Stimulated activated naive CD8-positive, alpha-beta T cell treated with anti-CD3 and anti-CD28 coated beads, Interleukin-15, amount 100 ng/mL, for 72 hours (primary cell): ENCODE measurements around the gene VWA2.
A peak's percentile ranks its signal among the peaks of the same experiment; 100 is the strongest.

Experiments used
- ATAC-seq: fragments of 150-1000 bp; cut with Tn5 transposase; 2 replicates; pipeline ENCODE4 v1.10.0; 2021; ENCODE audit warnings: mild to moderate bottlenecking, moderate library complexity
- DNase-seq, 2 donors: peaks; one replicate each; pipeline ENCODE4 v3.0.0; 2021 to 2022
- H3K27ac Mint-ChIP-seq, 2 donors: one replicate each; pipeline ENCODE4 v1.8.0; 2022; ENCODE audit warnings: mild to moderate bottlenecking in 2 of 2, mixed read lengths in 2 of 2, moderate library complexity in 2 of 2
- H3K27me3 Mint-ChIP-seq: one replicate; pipeline ENCODE4 v1.8.0; 2022; ENCODE audit warnings: mixed read lengths
- H3K4me1 Mint-ChIP-seq: one replicate; pipeline ENCODE4 v1.8.0; 2022; ENCODE audit warnings: mild to moderate bottlenecking, mixed read lengths
- H3K4me3 Mint-ChIP-seq, 2 donors: one replicate each; pipeline ENCODE4 v1.8.0; 2022; ENCODE audit warnings: mild to moderate bottlenecking in 2 of 2, mixed read lengths in 2 of 2, moderate library complexity in 1 of 2
- H3K9me3 Mint-ChIP-seq, 2 donors: one replicate each; pipeline ENCODE4 v1.8.0; 2022; ENCODE audit warnings: mixed read lengths in 2 of 2

Gene VWA2

GRCh38 chr10:114234132-114234531 is 4.9 kb upstream of the VWA2 start:
- H3K4me3 Mint-ChIP-seq: no peak overlapping the region
- no peak overlapping the region for H3K27ac Mint-ChIP-seq
- peaks cover 20% of the 10 kb centered on the region for H3K4me1 Mint-ChIP-seq
- DNase-seq (no peak), ATAC-seq (peak; percentile 77)
- no peaks in the 10 kb centered on the region for H3K9me3 Mint-ChIP-seq
- peaks cover 48% of the 10 kb centered on the region for H3K27me3 Mint-ChIP-seq

GRCh38 chr10:114239994-114240345 is 916 bp downstream of the VWA2 start:
- no peak for DNase-seq
- H3K4me1 Mint-ChIP-seq: peaks cover 4% of the 10 kb centered on the region
- peak overlapping the region in 1 of 2 donors; percentile 68 for H3K4me3 Mint-ChIP-seq
- no peak overlapping the region for H3K27ac Mint-ChIP-seq
- no peaks in the 10 kb centered on the region for H3K9me3 Mint-ChIP-seq
- ATAC-seq: no peak
- peaks cover 82% of the 10 kb centered on the region for H3K27me3 Mint-ChIP-seq

DNA sequence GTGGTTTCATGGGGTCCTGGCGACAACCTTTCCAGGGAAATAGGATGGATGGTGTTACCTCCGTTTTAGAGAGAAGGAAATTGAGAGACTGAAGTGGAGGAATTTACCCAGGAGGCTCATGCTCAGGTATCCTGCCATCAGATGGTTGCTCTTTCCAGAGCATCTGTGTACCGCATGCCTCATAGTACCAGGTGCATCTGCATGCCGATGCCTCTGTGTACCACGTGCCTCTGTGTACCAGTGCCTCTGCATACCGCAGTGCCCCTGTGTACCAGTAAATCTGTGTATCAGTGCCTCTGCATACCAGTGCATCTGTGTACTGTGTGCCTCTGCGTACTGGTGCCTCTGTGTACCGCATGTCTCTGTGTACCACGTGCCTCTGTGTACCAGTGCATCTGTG is 3.2 kb downstream of the VWA2 start:
- no peak for DNase-seq
- no peak for ATAC-seq
- Mint-ChIP-seq H3K4me1 (peaks cover 4% of the 10 kb centered on the region), H3K9me3 (no peaks in the 10 kb centered on the region), H3K4me3 (no peak overlapping the region), H3K27me3 (peaks cover 81% of the 10 kb centered on the region), H3K27ac (no peak overlapping the region)

DNA sequence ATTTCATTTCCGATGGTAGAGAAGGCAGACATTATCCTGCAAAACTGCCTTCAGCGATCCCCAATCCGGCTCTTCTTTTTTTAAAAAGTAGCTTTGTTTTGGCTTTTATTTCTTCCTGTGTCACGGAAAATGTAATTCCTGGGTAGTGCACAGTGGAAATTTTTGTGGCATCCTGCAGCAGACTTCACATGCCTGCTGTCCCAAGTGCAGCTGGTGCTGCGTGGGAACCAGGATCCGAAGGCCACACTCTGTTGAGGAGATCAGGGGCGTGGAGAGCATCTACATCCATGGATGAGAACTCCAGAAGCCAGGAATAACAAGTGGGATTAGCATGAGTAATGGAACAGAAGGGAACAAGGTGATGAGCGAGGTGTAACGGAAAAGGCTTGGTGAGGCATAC is 4.6 kb downstream of the VWA2 start:
- ATAC-seq (no peak), DNase-seq (no peak)
- H3K9me3 Mint-ChIP-seq: no peaks in the 10 kb centered on the region
- peaks cover 67% of the 10 kb centered on the region for H3K27me3 Mint-ChIP-seq
- no peak overlapping the region for H3K27ac Mint-ChIP-seq
- H3K4me1 Mint-ChIP-seq: peaks cover 4% of the 10 kb centered on the region
- no peak overlapping the region for H3K4me3 Mint-ChIP-seq

DNA sequence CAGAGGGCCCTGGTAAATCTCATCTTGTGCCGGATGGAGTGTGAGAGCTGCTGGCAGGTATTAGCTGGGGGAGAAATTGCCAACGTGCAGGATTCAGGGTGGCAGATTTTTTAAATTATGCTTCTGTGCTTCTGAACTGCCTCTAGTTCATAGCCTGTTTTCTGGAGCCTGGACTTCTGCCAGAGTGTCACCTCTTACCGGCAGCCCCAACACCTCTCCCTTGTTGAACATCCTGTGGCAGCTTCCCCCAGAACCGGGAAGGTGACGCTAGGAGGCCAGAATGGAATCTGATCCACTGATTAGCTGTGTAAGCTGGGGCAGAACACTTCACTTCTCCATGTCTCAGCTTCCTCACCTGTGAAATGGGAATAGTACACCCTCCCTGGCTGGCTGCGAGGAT is 5.1 kb downstream of the VWA2 start:
- H3K9me3 Mint-ChIP-seq: no peaks in the 10 kb centered on the region
- peaks cover 4% of the 10 kb centered on the region for H3K4me1 Mint-ChIP-seq
- no peak overlapping the region for H3K27ac Mint-ChIP-seq
- DNase-seq (no peak), ATAC-seq (no peak)
- H3K27me3 Mint-ChIP-seq: peaks cover 67% of the 10 kb centered on the region
- H3K4me3 Mint-ChIP-seq: no peak overlapping the region

GRCh38 chr10:114245121-114245791 is 6.2 kb downstream of the VWA2 start:
- DNase-seq (no peak), ATAC-seq (no peak)
- Mint-ChIP-seq H3K9me3 (no peaks in the 10 kb centered on the region), H3K27me3 (peaks cover 59% of the 10 kb centered on the region), H3K4me1 (peaks cover 4% of the 10 kb centered on the region), H3K4me3 (no peak overlapping the region), H3K27ac (no peak overlapping the region)

GRCh38 chr10:114246679-114247305 is 7.7 kb downstream of the VWA2 start:
- peaks cover 43% of the 10 kb centered on the region for H3K27me3 Mint-ChIP-seq
- H3K27ac Mint-ChIP-seq: no peak overlapping the region
- peaks cover 4% of the 10 kb centered on the region for H3K4me1 Mint-ChIP-seq
- H3K4me3 Mint-ChIP-seq: no peak overlapping the region
- H3K9me3 Mint-ChIP-seq: no peaks in the 10 kb centered on the region
- no peak for DNase-seq
- no peak for ATAC-seq

DNA sequence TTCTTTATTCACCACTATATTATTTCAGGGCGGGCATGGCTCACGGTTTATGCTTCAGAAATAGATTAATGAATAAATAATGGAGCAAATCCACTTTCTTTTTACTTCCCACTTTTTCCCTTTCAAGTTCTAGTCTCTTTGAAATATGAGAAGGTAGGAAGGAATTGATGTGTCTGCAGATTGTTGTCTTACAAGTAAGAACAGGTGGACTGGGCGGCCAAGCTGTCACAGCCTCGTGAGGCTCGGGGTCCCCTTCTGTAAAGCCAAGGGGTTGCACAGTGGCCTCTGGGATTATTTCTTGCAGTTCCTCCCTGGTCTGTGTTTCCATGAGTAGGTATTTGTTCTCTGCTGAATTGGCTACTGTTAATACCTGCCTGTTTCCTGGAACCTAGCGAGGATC is 11.2 kb downstream of the VWA2 start:
- Mint-ChIP-seq H3K27ac (no peak overlapping the region), H3K4me3 (no peak overlapping the region), H3K4me1 (peaks cover 4% of the 10 kb centered on the region), H3K9me3 (peaks cover 0 to 7% of the 10 kb centered on the region in 2 donors), H3K27me3 (peaks cover 9% of the 10 kb centered on the region)
- ATAC-seq (no peak), DNase-seq (no peak)

GRCh38 chr10:114250716-114251115 is 11.7 kb downstream of the VWA2 start:
- DNase-seq (no peak), ATAC-seq (no peak)
- no peak overlapping the region for H3K4me3 Mint-ChIP-seq
- peaks cover 0 to 7% of the 10 kb centered on the region in 2 donors for H3K9me3 Mint-ChIP-seq
- peaks cover 4% of the 10 kb centered on the region for H3K27me3 Mint-ChIP-seq
- H3K4me1 Mint-ChIP-seq: peaks cover 4% of the 10 kb centered on the region
- no peak overlapping the region for H3K27ac Mint-ChIP-seq

GRCh38 chr10:114252092-114252491 is 13.0 kb downstream of the VWA2 start:
- no peaks in the 10 kb centered on the region for H3K4me1 Mint-ChIP-seq
- H3K27me3 Mint-ChIP-seq: no peaks in the 10 kb centered on the region
- H3K9me3 Mint-ChIP-seq: peaks cover 0 to 7% of the 10 kb centered on the region in 2 donors
- DNase-seq (no peak), ATAC-seq (no peak)
- H3K4me3 Mint-ChIP-seq: no peak overlapping the region
- no peak overlapping the region for H3K27ac Mint-ChIP-seq

DNA sequence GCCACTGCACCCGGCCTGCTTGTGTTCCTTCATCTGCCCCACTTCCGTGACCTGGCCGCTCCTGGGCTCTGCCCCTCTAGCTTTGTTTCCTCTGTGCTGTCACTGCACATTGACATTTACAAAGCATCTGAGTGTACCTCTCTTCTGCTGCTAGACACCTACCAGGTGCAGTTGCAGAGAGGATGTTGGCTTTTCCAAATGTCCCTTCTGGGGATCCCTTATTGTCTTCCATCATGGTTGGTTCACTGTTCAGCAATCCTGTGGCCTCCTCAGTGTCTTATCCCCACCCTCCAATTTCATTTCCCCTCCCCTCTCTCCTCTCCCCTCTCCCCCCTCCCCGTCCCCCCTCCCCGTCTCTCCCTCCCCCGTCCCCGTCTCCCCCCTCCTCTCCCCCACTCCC is 13.8 kb downstream of the VWA2 start:
- peak; percentile 54 for ATAC-seq

GRCh38 chr10:114255227-114255626 is 16.2 kb downstream of the VWA2 start:
- ATAC-seq: no peak
- Mint-ChIP-seq H3K27me3 (no peaks in the 10 kb centered on the region), H3K27ac (no peak overlapping the region), H3K9me3 (peaks cover 0 to 7% of the 10 kb centered on the region in 2 donors), H3K4me1 (peaks cover 9% of the 10 kb centered on the region), H3K4me3 (no peak overlapping the region)
- no peak for DNase-seq

More for the DNA sequence above, 13.8 kb downstream of the VWA2 start:
- no peak for DNase-seq
- Mint-ChIP-seq H3K27me3 (no peaks in the 10 kb centered on the region), H3K4me1 (peaks cover 3% of the 10 kb centered on the region), H3K4me3 (no peak overlapping the region), H3K27ac (no peak overlapping the region), H3K9me3 (peaks cover 0 to 7% of the 10 kb centered on the region in 2 donors)

DNA sequence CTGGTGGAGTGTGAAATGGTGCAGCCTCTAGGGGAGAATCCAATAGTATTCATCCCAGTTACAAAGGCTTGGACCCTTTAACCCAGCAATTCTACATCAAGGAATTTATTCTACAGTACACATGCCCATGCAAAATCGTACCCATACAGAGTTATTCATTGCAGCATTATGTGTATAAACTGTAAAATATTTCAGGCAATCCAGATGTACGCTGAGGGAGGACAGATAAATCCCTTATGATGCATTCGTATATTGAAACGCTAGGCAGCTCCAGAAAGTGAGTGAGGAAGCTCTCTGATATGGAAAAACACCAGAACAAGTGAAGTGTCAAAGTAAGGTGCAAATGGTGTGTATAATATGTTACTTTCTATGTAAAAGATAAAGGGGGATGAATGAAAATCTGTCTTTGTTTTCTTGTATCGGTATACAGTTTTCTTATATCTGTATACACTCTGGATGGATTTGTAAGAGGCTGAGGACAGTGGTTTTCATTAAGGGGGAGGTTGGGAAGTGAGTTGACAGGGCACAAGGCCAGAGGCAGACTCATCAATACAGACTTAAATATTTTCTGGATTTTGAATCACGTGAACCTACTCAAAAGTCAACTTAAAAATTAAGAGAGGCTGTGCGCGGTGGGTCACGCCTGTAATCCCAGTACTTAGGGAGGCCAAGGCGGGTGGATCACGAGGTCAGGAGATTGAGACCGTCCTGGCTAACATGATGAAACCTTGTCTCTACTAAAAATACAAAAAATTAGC is 17.1 kb downstream of the VWA2 start:
- ATAC-seq (no peak), DNase-seq (no peak)
- Mint-ChIP-seq H3K4me1 (peaks cover 16% of the 10 kb centered on the region), H3K27ac (no peak overlapping the region), H3K4me3 (no peak overlapping the region), H3K27me3 (no peaks in the 10 kb centered on the region), H3K9me3 (peaks cover 0 to 7% of the 10 kb centered on the region in 2 donors)

- Mint-ChIP-seq H3K4me3 (no peak overlapping the region), H3K27ac (no peak overlapping the region), H3K9me3 (peaks cover 0 to 7% of the 10 kb centered on the region in 2 donors), H3K27me3 (no peaks in the 10 kb centered on the region), H3K4me1 (peaks cover 21% of the 10 kb centered on the region)
- ATAC-seq (no peak), DNase-seq (no peak)
Observed at GRCh38 chr10:114256822-114257221, 17.8 kb downstream of the VWA2 start.

- H3K27me3 Mint-ChIP-seq: no peaks in the 10 kb centered on the region
- peaks cover 21% of the 10 kb centered on the region for H3K4me1 Mint-ChIP-seq
- no peak overlapping the region for H3K27ac Mint-ChIP-seq
- no peak for ATAC-seq
- peaks cover 0 to 7% of the 10 kb centered on the region in 2 donors for H3K9me3 Mint-ChIP-seq
- H3K4me3 Mint-ChIP-seq: no peak overlapping the region
- DNase-seq: no peak
Observed at GRCh38 chr10:114257498-114257897, 18.4 kb downstream of the VWA2 start.

- no peak overlapping the region for H3K27ac Mint-ChIP-seq
- ATAC-seq (no peak), DNase-seq (no peak)
- no peak overlapping the region for H3K4me3 Mint-ChIP-seq
- peaks cover 0 to 3% of the 10 kb centered on the region in 2 donors for H3K9me3 Mint-ChIP-seq
- no peaks in the 10 kb centered on the region for H3K27me3 Mint-ChIP-seq
- peaks cover 21% of the 10 kb centered on the region for H3K4me1 Mint-ChIP-seq
Observed at GRCh38 chr10:114258274-114258840, 19.3 kb downstream of the VWA2 start.
